KOPT-K1 (cell line): ENCODE results near the gene SPTBN4.

Experiments
- H3K27ac ChIP-seq: fragments of 200-600 bp; sonication (generic); 2 replicates; pipeline ENCODE4 v1.5.1; 2016; ENCODE audit warnings: antibody characterized with exemption, mild to moderate bottlenecking, low read depth, low read length; ENCODE audit not compliant: poor library complexity, severe bottlenecking
- H3K36me3 ChIP-seq: fragments of 200-600 bp; sonication (generic); 2 replicates; pipeline ENCODE4 v1.5.1; 2017; ENCODE audit warnings: antibody characterized with exemption, mild to moderate bottlenecking, low read length, moderate library complexity; ENCODE audit not compliant: insufficient read depth
- H3K9me3 ChIP-seq: fragments of 200-600 bp; sonication (generic); 2 replicates; pipeline ENCODE4 v1.5.1; 2017; ENCODE audit warnings: antibody characterized with exemption, low read length, mild to moderate bottlenecking; ENCODE audit not compliant: insufficient read depth, poor library complexity, severe bottlenecking

SPTBN4 gene

DNA sequence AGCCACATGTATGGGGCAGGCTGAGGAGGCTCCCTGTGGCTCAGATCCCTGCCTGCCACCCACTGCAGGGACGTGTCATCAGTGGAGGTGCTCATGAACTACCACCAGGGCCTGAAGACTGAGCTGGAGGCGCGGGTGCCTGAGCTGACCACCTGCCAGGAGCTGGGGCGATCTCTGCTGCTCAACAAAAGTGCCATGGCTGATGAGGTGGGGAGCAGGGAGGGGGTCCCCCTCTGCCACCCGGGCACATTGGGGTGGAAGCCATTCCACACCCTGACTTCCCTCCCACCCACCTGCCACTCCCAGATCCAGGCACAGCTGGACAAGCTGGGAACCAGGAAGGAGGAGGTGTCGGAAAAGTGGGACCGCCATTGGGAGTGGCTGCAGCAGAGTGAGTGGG is 98.6 kb downstream of the SPTBN4 start:
- Histone ChIP-seq H3K9me3 (no peaks in the 10 kb centered on the region), H3K27ac (no peak overlapping the region), H3K36me3 (no peaks in the 10 kb centered on the region)

DNA sequence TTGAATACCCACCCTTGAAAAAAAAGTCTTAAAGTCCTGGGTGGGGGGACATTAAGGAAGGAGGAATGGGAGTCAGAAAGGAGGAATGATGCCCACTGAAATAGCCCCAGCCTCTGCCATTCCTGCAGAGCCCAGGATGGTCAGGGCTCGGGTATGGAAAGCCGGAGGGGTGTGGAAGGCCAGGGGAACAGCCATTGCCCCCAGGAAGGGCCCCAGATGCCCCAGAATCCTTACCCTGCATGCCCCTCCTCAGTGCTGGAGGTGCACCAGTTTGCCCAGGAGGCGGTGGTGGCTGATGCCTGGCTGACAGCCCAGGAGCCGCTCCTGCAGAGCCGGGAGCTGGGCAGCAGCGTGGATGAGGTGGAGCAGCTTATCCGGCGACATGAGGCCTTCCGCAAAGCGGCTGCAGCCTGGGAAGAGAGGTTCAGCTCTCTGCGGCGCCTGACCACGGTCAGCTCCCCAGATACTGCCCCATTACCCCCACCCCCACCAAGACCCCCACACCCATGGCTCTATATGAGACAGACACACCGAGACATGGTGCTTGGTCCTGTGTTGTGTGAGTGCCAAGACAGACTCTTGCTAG is 99.2 kb downstream of the SPTBN4 start:
- H3K27ac ChIP-seq: no peak overlapping the region
- no peaks in the 10 kb centered on the region for H3K9me3 ChIP-seq
- no peaks in the 10 kb centered on the region for H3K36me3 ChIP-seq

DNA sequence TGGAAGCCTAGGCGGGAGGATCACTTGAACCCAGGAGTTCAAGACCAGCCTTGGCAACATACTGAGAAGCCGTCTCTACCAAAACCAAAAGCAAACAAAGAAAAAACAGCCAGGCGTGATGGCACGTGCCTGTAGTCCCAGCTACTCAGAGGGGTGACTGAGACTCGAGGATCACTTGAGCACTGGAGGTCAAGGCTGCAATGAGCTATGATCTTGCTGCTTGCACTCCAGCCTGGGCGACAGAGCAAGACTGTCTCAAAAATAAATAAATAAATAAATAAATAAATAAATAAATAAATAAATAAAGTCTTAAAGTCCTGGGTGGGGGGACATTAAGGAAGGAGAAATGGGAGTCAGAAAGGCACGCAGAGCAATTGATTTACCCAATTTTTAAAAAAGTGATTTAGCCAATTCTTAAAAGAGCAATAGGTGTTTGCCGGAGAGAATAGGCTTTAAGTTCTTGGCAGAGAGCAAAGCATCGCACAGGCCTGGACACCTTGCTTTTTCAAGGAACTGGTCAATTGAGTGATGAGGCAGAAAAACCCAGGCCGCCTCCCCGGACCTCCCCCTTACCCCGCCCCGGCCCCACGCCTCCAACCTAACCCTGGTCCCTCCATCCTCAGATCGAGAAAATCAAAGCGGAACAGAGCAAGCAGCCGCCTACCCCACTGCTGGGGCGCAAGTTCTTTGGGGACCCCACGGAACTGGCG is 100.4 kb downstream of the SPTBN4 start:
- no peaks in the 10 kb centered on the region for H3K9me3 ChIP-seq
- no peak overlapping the region for H3K27ac ChIP-seq
- no peaks in the 10 kb centered on the region for H3K36me3 ChIP-seq

DNA sequence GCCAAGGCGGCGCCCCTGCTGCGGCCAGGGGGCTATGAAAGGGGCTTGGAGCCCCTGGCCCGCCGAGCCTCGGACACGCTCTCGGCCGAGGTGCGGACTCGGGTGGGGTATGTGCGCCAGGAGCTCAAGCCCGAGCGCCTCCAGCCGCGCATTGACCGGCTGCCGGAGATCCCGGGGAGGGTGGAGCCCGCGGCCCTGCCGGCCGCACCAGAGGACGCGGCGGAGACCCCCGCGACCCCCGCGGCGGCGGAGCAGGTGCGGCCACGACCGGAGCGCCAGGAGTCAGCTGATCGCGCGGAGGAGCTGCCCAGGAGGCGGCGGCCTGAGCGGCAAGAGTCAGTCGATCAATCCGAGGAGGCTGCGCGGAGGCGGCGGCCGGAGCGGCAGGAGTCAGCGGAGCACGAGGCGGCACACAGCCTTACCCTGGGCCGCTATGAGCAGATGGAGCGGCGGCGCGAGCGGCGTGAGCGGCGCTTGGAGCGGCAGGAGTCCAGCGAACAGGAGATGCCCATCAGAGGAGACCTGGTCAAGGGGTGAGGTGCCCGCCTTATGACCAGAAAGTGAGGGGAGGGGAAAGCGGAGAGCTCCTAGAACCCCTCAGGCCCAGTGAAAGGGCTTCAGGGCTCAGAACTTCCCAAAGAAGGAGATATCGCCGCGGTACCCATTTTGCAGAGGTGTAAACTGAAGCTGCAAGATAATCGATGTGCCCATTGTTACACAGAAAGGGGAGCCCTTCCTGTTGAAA is 101.1 kb downstream of the SPTBN4 start:
- Histone ChIP-seq H3K36me3 (no peaks in the 10 kb centered on the region), H3K27ac (no peak overlapping the region), H3K9me3 (no peaks in the 10 kb centered on the region)

DNA sequence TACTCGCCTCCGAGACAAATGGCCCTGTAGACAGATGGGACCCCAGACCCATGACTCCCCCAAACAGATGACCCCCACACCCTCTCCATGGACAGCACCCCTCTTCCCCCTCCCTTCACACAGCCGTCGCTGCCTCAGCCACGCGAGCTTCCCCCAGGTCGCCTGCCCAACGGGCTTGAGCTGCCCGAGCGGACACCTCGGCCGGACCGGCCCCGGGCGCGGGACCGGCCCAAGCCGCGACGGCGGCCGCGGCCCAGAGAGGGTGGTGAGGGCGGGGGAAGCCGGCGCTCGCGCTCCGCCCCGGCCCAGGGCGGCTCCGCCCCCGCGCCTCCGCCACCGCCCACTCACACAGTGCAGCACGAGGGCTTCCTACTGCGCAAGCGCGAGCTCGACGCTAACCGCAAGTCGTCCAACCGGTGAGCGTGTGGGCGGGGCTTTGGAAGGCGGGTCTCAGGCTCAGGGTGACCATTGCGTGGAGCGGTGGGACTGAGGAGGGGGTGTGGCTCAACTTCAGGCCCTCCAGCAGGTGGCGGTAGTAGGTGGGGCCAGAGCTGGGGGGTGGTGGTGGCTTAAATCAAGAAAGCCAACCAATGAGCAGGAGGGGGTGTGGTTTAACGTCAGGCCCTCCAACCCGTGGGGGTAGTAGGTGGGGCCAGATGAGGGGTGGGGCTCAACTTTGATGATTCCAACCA is 103.7 kb downstream of the SPTBN4 start:
- Histone ChIP-seq H3K36me3 (no peaks in the 10 kb centered on the region), H3K27ac (no peak overlapping the region), H3K9me3 (no peaks in the 10 kb centered on the region)

DNA sequence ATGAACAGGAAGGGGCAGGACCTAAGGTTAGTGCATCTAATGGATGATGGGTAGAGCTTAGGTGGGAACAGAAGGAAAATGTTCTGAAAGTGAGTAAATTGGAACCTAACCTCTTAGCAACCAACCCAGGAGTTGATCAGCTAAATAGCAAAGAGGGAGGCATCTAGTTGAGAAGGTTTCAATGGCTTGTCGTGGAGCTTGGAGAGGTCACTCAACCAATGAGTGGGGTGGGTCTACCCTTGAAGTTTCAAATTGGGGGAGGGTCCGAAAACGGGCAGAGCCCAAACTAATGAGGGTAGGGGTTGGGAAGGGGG is 104.2 kb downstream of the SPTBN4 start:
- H3K36me3 ChIP-seq: no peaks in the 10 kb centered on the region
- H3K27ac ChIP-seq: no peak overlapping the region
- H3K9me3 ChIP-seq: no peaks in the 10 kb centered on the region

DNA sequence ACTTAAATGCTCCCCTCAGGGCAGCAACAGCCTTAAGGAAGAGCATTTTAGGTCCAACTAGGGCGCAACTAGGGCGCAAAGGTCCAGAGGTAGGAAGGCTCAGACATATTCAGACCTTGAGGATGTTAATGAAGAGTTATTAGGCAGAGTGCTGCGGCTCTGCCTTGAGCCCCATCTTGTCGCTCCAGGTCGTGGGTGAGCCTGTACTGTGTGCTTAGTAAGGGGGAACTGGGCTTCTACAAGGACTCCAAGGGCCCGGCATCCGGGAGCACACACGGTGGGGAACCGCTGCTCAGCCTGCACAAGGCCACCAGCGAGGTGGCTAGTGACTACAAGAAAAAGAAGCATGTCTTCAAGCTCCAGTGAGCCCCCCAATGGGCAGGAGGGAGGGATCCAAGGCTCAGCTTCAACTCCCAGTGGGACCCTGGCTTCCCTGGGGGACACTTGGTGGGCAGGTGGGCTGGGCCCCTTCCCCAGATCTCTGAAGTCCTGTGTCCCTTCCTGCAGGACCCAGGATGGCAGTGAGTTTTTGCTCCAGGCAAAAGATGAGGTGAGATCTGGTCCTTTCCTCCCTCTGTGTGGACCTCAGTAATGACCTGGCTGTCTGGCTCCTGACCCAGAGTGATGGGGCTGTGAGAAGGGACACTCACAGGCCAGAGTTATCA is 105.2 kb downstream of the SPTBN4 start:
- Histone ChIP-seq H3K9me3 (no peaks in the 10 kb centered on the region), H3K27ac (no peak overlapping the region), H3K36me3 (no peaks in the 10 kb centered on the region)

DNA sequence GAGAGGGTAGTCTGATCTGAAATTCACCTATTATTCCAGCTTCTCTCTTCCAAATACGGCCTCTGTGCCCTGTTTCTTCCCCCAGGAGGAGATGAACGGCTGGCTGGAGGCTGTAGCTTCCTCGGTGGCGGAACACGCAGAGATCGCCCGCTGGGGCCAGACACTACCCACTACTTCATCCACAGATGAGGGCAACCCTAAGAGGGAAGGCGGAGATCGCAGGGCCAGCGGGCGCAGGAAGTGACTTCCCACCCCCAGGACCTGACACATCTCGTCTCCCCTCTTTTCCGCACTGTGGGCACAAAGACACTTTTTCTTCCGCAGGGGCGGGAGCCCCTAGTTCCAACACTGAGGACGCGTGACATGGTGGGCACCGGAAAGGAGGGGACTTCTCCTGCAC is 108.5 kb downstream of the SPTBN4 start:
- H3K27ac ChIP-seq: no peak overlapping the region
- H3K9me3 ChIP-seq: no peaks in the 10 kb centered on the region
- H3K36me3 ChIP-seq: peaks cover 12% of the 10 kb centered on the region

DNA sequence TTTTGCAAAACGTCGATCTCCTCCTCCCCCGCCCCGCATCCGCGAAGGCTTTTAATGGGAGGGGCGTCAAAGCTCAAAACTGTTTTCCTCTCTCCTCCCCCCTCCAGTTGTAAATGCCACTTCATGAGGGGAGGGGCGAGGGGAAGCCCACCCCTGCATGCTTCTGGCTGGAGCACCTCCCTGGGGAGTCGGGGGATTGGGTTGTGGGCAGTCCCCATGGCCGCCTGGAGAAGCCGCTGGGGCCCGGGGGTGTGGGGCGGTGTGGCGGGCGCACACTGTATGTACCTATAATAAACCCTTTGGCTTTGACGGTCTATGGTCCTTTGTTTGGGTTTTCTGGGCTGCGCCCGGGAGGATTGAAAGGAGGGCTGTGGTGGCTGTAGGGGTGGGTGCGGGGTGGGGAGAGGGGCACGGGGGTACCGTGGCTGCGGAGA is 109.4 kb downstream of the SPTBN4 start:
- H3K36me3 ChIP-seq: peaks cover 20% of the 10 kb centered on the region
- peak overlapping the region; percentile 64 for H3K27ac ChIP-seq
- no peaks in the 10 kb centered on the region for H3K9me3 ChIP-seq

DNA sequence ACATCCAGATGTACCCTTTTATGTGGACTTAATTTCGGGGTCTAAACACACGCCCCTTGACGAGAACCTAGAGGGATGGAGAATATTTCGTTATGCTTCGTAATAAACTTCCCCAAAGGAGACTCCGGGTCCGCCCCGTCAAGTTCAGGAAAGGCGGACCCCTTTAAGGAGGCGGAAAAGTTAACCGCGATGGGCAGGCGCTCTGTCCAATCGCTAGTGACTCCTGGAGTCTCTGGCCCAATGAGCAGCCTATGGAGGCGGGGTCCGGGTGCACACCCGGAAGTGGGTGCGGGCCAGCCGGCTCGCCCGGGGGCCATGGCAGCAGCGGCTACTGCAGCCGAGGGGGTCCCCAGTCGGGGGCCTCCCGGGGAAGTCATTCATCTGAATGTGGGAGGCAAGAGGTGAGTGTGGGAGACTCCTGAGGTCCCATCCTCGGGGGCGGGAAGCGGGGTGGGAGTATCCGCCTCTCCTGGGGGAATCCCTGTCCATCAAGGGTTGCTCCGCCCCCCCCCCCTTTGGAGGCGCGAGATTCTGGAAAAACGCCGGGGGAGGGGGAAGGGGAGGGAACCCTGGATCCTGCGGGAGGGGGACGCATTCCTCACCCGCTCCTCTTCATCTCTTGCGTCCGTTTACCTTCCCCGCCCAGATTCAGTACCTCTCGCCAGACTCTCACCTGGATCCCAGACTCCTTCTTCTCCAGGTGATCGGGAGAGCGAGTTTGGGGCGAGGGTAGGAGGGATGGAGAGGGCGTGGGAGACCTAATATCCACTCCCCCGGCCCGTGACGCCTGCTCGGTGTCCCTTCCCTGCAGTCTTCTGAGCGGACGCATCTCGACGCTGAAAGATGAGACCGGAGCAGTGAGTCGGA is 110.0 kb downstream of the SPTBN4 start, which contains the start of gene SHKBP1:
TSS of gene SHKBP1 (plus strand) at position 289 of the 867 bp plus-strand sequence. CDS start at position 316, 27 bp downstream.
- Histone ChIP-seq H3K36me3 (peaks cover 26% of the 10 kb centered on the region), H3K9me3 (no peaks in the 10 kb centered on the region), H3K27ac (peak within 1 kb of the TSS; percentile 64)

DNA sequence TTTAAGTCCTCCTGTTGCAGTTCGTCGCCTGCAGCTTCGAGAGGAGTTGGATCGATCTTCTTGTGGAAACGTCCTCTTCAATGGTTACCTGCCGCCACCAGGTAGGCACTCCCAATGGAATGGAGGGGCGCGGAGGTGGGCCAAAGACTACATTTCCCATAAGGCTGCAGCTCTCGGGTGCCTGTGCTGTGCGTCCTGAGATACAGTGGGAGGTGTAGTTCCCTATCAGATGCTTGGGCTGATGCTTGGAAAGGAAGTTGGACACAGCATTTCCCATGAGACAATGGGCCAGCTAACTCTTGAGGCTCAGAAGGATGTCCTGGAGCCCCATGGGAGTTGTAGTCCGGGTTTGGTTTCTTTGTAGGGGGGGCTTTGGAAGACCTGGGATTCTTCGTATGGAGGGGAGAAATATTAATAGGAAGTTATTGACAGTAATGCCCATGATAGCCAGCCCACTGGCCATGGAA is 111.7 kb downstream of the SPTBN4 start:
- Histone ChIP-seq H3K9me3 (no peaks in the 10 kb centered on the region), H3K36me3 (peaks cover 39% of the 10 kb centered on the region), H3K27ac (no peak overlapping the region)

DNA sequence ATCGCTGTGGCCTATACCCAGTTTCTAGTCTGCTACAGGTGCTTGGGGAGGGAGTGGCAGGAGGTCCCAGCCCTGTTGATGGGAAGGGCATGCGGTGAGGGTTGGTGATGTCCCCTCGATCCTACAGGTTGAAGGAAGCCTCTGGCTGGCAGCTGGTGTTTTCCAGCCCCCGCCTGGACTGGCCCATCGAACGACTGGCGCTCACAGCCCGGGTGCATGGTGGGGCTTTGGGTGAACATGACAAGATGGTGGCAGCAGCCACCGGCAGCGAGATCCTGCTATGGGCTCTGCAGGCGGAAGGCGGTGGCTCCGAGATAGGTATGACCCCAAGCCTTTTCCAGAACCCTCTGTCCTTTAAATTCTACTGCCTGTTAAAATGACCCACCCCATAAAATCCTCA is 113.8 kb downstream of the SPTBN4 start:
- Histone ChIP-seq H3K27ac (no peak overlapping the region), H3K36me3 (peaks cover 54% of the 10 kb centered on the region), H3K9me3 (no peaks in the 10 kb centered on the region)

DNA sequence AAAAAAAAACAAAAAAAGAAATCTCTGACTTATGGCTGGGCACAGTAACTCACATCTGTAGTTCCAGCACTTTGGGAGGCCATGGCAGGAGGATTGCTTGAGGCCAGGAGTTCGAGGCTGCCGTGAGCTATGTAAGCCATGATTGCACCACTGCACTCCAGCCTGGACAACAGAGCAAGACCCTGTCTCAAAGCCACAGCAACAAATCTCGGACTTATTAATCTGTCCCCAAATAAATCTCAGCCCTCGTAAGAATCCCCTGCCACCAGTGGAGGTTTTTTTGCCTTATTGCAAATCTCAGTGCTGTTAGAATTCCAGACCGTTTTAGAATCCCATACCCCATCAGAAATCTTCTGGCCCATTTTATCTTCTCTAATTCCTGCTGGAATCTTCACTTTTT is 114.7 kb downstream of the SPTBN4 start:
- H3K27ac ChIP-seq: no peak overlapping the region
- peaks cover 63% of the 10 kb centered on the region for H3K36me3 ChIP-seq
- no peaks in the 10 kb centered on the region for H3K9me3 ChIP-seq

DNA sequence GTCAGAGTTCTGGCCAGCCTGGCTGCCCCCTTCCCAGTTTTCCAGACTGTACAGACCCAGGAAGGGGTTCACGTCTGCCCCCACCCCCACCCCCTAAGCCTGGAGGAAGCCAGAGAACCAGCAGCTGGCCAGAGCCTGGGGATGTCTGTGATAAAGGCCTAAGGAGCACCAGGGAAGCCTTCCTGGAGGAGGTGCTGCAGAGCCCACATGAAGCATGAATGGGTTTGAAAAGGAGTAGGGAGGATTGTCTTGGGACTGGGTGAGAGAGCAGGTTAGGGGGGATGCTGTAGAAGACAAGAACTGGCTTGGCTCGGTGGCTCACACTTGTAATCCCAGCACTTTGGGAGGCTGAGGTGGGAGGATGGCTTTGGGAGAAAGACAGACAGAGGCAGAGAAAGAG is 115.7 kb downstream of the SPTBN4 start:
- Histone ChIP-seq H3K9me3 (no peaks in the 10 kb centered on the region), H3K27ac (no peak overlapping the region), H3K36me3 (peaks cover 72% of the 10 kb centered on the region)
